ENCODE data around the gene KDM3A.

Gene KDM3A

DNA sequence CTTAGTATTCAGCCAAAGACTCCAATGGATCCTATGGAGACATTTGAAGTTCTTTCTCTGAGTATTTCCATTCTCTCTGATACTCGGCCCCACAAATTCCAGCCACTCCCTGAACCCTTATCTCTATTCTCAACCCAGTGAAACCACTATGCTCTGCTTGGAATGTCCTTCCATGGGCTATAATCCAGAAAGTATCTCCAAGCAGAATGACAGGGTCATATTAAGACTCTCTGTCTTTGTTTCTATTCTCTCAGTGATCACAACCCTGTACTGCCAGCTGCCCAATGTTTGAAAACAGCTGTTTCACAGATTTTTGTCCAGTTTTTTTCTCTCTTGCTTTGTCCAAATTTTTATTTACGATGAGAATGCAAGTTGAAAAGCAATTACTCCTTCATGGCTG, 100.2 kb downstream of the KDM3A start:
- TF ChIP-seq POLR2A (IDR thresholded peaks at IDR 0.05; ENCODE audit: low read length), result no peak
- no peak for DNase-seq
